G401 (cell line): ENCODE data around the gene RAPGEF4. TPM values are rescaled to one million over a fixed set of nuclear protein-coding genes. Genes with fewer than 3 reads are reported as not detected.

ENCODE experiments used
- DNase-seq: peaks from one replicate; pipeline ENCODE4 v3.0.0-alpha.2; 2015; ENCODE audit warnings: low spot score
- in situ Hi-C: cut with HindIII; loops from 2 replicates; pipeline ENCODE4 v1.10.0; 2016; ENCODE audit warnings: low sequenced_read_pairs, mixed read lengths
- total RNA-seq: library from RNA; depleted of rRNA; stranded (reverse); fragments of >200 nt; shearing (Covaris generic); gene quantifications from 2 replicates; pipeline ENCODE4 v1.2.3, GENCODE V29; 2014

The RAPGEF4 gene
- total RNA-seq, 1 experiment from 2014 or later, result not detected

DNA sequence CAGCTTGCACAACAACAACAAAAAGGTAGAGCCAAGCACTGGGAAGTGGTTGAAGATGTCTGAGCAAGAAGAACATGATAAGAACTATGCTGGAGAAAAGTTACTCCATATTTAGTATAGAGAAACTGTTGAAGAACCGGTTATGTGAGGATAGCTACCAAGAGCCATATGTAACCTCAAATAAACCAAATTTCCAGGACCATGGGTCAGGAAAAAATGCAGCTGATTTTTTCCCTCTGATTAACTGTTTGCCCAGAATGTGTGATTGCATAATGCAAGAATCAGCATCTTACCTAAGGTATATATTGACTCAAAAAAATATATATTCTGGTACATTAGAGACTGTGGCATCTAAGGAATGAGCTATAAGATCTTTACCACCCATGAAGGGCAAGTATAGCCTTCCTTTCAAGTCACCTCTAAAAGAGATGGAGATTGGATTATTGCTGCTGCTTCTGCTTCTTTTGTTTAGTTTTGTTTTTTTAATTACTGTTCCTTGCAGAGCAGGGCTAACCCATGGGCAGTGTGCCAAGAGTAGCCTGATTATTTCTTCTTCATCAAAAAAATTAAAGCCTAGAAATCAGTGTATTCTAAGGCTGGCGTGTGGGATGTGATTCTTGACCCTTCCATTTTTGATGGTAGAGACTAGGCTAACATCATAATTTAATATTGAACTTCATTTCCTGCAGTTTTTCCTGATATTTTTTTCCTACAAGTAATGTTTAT lies 263.1 kb downstream of the RAPGEF4 start:
- in situ Hi-C loops, result no loop called here

DNA sequence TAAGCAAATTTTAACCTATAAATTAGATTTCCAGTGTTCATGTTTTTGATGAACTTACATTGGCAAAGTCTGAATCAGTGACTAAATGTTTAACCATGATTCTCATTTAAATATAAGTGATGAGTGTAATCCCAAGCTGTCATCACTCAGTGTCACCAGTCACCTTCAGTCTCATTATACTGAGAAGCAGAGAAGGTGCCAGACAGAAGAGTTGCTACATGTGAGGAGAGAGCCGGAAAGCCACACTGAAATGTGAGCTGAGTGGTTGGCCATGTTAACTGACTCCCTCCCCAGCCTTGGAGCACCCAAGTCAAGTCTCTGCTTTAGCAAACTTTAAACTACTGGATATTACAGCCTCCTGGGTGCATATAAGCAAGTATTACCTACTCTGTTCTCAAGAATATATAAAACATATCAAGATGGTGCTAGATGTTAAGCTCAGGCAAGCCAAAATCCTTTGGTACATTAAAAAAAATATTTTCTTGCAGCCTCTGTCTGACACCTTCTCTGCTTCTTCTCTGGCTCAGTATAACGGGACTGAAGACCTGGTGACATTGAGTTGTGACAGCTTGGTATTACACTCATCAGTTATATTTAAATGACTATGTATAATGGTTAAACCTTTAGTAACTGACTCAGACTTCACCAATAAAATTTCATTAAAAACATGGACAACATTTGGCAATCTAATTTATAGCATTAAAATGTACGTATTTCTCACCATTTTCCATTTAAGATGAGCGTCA lies 264.2 kb downstream of the RAPGEF4 start:
- DNase-seq, result no peak
- in situ Hi-C loops, result no loop called here

More for the DNA sequence above, 263.1 kb downstream of the RAPGEF4 start:
- DNase-seq, result no peak

DNA sequence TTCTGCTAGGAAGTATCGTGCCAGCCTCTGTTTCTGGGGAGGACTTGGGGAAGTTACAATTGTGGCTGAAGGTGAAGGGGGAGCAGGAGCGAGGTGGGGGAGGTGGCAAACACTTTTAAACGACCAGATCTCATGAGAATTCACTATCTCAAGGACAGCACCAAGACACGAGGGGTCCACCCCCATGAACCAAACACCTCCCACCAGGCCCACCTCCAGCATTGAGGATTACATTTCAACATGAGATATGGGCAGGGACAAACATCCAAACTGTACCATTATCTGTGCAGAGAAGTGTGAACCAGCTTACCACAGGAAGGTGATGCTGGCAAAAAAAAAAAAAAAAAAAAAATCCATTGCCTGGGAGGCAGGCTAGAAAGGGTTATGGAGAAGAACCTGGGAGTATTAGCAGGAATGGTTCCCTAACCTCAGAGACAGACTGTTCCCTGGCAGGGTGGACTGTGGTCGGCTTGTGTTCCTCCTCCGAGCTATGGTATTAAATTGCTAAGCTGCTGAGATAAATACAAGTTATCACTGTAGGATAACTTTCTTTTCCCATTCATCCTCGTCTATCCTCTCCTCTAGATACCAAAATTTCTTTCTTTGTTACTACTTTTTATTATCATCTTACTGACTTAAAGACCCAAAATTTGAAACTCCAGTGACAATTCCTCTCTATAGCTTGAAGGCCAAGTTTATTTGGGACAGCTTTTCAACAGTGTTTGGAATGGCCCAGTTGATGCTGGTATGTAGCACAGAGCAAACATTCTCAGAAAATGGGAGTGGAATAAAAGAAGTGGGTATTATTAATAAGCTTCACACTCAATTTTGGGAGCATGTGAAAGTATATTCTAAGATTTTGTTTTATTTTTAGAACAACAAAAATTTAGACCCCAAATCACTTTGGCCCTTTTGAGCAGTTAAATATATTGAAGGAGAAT lies 266.3 kb downstream of the RAPGEF4 start:
- DNase-seq, result no peak
- in situ Hi-C loops, result no loop called here

- DNase-seq, result no peak
- in situ Hi-C loops, result no loop called here
These were observed 267.3 kb downstream of the RAPGEF4 start for GRCh38 chr2:173002751-173003541.

DNA sequence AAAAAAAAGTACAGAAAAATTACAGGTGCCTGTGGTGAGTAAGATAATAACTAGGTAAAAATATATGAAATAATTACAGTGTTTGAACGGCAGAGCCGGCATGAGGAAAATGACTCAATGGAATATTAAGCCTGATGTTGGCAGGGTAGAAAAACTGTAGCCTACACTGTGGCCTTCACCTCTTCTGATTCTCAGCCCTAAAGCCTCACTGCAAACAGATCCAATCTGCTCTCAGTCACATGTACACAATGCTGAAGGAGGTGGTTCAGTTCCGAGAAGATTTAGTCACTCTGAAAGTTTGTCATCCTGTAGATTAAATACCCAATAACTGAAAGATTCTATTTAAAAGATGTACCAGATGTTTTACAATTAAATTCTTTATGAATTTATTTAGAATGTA lies 273.1 kb downstream of the RAPGEF4 start:
- DNase-seq, result no peak
- in situ Hi-C loops, result no loop called here

- in situ Hi-C loops, result no loop called here
- DNase-seq, result no peak
These were observed 274.6 kb downstream of the RAPGEF4 start for GRCh38 chr2:173010233-173010632.

DNA sequence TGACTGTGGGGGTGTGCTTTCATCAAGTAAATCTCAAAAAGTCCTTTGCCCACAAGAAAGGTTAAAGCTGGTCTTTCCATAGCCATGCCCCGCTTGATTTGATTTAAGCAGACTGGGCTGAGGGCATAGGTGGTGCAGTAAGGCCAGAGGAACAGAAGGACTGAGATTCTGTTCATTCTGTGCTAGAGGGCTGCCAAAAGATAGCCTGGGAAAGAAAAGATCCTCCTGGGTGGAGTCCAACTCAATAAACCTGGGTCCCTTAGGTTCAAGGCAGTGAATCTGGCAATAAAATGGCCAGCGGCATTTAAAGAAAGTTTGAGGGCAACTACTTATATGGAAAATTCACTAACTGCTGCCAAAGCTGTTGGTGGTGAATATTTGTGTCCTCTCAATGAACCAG lies 280.8 kb downstream of the RAPGEF4 start:
- peak; percentile 82 for DNase-seq
- in situ Hi-C loops, result no loop called here

DNA sequence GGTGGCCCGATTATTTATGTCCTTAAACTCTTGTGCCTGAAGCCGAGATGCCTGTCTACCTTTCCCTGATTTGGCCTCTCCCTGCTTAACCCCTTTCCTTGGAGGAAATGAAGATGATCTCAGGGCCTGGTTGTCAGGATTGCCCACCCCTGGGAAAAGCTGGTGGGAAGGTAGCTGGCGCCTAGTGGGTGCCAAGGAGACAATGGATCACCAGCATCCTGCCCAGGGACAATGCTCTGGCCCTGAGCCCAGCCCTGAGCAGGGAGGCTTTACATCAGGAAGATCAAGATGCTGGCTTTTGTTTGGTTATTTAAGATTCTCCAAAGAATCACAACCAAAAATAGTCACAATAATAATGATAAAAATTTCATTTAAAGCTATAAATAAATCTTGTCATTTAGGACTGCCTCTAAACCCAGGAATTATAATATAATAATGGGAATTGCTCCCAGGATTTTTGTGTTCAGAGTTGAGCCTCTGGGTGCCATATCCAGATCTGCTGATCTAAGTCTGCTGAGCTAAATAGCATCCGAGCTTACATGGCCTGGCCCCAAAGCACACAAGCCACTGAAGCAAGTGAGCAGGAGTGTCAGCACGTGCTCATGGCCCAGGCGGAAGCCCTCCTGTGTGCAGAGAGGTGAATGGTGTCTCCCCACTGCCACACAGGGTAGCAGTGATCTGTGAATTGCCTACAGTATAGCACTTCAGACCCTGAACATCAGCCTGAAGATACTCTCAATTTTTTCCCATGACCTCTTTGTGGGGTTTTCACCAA lies 282.2 kb downstream of the RAPGEF4 start:
- DNase-seq, result no peak
- in situ Hi-C loops, result no loop called here

GRCh38 chr2:173019755-173020154 lies 284.1 kb downstream of the RAPGEF4 start:
- in situ Hi-C loops, result no loop called here
- DNase-seq, result no peak

DNA sequence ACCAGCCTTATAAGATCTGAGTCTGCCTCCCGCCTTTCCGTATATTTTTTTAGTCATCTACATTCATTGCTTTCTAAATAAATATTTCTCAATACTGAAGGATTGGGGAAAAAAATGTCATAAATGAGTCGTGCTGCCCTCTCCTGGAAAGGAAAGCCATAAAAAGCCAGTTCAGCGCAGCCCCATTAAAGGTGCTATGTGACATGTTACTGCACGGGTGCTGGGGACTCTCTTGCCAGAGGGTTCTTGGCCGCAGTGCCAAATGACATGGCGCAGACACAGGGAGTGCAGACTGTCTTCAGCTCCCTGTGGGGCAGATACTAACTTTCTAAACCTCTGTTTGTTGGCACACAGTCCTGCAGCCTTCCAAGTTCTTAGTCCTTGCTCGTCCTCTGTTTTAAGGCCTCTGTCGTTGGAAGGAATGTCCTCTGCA lies 286.3 kb downstream of the RAPGEF4 start:
- no peak for DNase-seq
- in situ Hi-C loops, result no loop called here

DNA sequence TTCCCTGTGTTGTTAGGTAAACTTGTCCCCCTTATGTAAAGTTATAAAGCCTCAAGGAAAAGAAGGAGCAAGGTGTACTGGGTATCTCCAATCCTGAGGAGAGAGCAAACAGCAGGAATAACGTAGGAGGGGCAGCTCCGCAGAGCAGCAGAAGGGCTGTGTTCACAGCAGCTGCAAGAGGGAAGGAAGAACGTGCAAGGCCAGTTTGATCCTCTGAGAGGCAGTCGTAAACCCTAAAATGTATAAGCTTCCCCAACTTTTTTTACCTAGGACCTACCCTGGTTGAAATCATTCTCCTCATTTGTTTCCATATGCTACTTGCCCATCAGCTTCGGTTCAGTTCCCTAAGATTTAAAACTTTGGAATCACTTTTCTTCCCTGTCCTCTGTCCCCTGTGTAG lies 288.1 kb downstream of the RAPGEF4 start:
- in situ Hi-C loops, result no loop called here
- DNase-seq, result no peak

GRCh38 chr2:173026479-173026878 lies 290.8 kb downstream of the RAPGEF4 start:
- DNase-seq, result no peak
- in situ Hi-C loops, result no loop called here

DNA sequence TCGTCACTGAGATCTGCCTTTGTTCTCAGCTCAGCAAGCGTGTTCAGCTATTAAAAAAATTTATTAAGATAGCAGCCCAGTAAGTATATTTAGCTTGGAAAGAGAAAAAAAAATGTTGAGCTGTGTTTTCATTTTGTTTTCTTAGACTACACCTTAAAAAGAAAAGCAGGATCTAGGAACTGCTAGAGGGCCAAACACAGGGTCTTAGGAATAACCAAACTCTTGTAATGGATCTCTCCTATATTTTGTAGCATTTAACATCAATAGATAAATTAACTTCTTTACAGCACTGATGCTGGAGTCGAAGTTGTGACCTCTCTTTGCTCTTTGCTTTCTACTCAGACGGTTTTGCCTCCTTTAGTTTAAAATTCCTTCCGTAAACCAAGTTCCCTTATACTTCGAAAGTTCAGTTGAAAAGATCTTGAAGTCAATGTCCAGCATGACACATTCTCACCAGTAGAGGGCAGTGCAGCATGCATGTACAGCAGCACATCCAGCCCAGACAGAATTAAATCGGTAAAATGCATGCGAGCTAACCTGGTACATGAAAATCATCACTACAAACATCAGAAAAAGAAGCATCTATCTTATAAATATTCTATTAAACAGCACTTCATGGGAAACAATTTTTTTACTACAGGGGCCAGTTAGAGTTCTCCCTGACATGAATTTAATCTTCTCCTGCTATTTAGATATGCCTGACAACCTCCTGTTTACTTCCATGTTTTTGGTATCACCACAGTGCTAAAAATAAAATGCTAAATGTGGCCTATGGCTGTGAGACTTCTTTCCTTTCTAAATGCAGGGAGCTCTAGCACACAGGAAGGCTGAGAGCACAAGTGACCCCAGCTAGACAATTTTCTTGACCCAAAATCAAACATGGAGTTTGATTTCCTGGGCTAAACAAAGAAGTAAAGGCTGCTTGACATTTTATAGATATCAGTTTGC lies 291.8 kb downstream of the RAPGEF4 start:
- in situ Hi-C loops, result no loop called here
- peak; percentile 91 for DNase-seq

DNA sequence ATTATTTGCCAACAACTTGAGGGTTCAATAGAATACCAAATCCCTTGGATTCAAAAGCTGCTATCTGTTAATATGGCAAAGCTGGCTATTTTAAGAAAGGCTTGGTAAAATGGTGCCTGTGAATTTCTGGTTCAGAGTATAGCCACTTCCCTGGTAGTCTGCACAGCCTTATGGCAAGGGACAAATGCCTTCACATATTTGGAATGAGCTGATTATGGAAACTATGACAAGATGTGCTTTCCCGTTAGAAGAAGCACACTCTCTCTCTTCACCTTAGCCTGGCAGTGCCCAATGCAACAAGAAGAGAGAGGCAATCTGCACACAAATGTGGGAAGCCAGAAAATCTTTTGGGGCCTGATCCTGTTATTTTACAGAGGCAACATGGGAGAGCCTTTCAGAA lies 292.5 kb downstream of the RAPGEF4 start:
- in situ Hi-C loops, result no loop called here
- peak; percentile 52 for DNase-seq

- in situ Hi-C loops, result no loop called here
- no peak for DNase-seq
These were observed 293.0 kb downstream of the RAPGEF4 start for GRCh38 chr2:173028671-173029070.

GRCh38 chr2:173030561-173031490 lies 295.2 kb downstream of the RAPGEF4 start:
- in situ Hi-C loops, result no loop called here

More at GRCh38 chr2:173030561-173031490, 295.2 kb downstream of the RAPGEF4 start:
- DNase-seq, result no peak
